ENCODE data around the gene SDC4. TPM values are rescaled to one million over a fixed set of nuclear protein-coding genes. Genes with fewer than 3 reads are reported as not detected.

The SDC4 gene
- total RNA-seq, 1 donor from 2014 or later: 67.2 TPM

- no peaks in the 10 kb centered on the region for H3K9me3 Mint-ChIP-seq
- H3K27me3 Mint-ChIP-seq: peaks cover 4% of the 10 kb centered on the region
- no peaks in the 10 kb centered on the region for H3K36me3 Mint-ChIP-seq
- no peak for TF ChIP-seq CTCF (conservative IDR thresholded peaks at IDR 0.05)
- H3K4me1 Mint-ChIP-seq (ENCODE audit: unreplicated experiment): peaks cover 4% of the 10 kb centered on the region
- DNase-seq (ENCODE audit: extremely low spot score, unreplicated experiment): no peak
- H3K27ac Mint-ChIP-seq: no peak overlapping the region
- no peak overlapping the region for H3K4me3 Mint-ChIP-seq
These were observed 30.4 kb downstream of the SDC4 start for GRCh38 chr20:45317826-45318225.

- Mint-ChIP-seq H3K27me3 (peaks cover 4% of the 10 kb centered on the region), H3K9me3 (no peaks in the 10 kb centered on the region), H3K4me1 (ENCODE audit: unreplicated experiment) (peaks cover 4% of the 10 kb centered on the region), H3K27ac (no peak overlapping the region), H3K4me3 (no peak overlapping the region), H3K36me3 (no peaks in the 10 kb centered on the region)
- DNase-seq (ENCODE audit: extremely low spot score, unreplicated experiment): no peak
- TF ChIP-seq CTCF (conservative IDR thresholded peaks at IDR 0.05): no peak
These were observed 31.8 kb downstream of the SDC4 start for GRCh38 chr20:45316150-45317080.

- H3K36me3 Mint-ChIP-seq: no peaks in the 10 kb centered on the region
- no peak for TF ChIP-seq CTCF (conservative IDR thresholded peaks at IDR 0.05)
These were observed 32.6 kb downstream of the SDC4 start for GRCh38 chr20:45315672-45316071.

GRCh38 chr20:45313943-45314342 lies 34.3 kb downstream of the SDC4 start:
- Mint-ChIP-seq H3K27me3 (peaks cover 14% of the 10 kb centered on the region), H3K36me3 (no peaks in the 10 kb centered on the region), H3K4me1 (ENCODE audit: unreplicated experiment) (no peaks in the 10 kb centered on the region), H3K9me3 (no peaks in the 10 kb centered on the region), H3K27ac (no peak overlapping the region), H3K4me3 (no peak overlapping the region)
- no peak for TF ChIP-seq CTCF (conservative IDR thresholded peaks at IDR 0.05)
- no peak for DNase-seq (ENCODE audit: extremely low spot score, unreplicated experiment)

More at GRCh38 chr20:45315672-45316071, 32.6 kb downstream of the SDC4 start:
- Mint-ChIP-seq H3K4me1 (ENCODE audit: unreplicated experiment) (peaks cover 4% of the 10 kb centered on the region), H3K27ac (no peak overlapping the region), H3K4me3 (no peak overlapping the region), H3K9me3 (no peaks in the 10 kb centered on the region), H3K27me3 (peaks cover 11% of the 10 kb centered on the region)
- no peak for DNase-seq (ENCODE audit: extremely low spot score, unreplicated experiment)

GRCh38 chr20:45313065-45313695 lies 35.0 kb downstream of the SDC4 start:
- no peak for TF ChIP-seq CTCF (conservative IDR thresholded peaks at IDR 0.05)
- no peak for DNase-seq (ENCODE audit: extremely low spot score, unreplicated experiment)
- H3K36me3 Mint-ChIP-seq: no peaks in the 10 kb centered on the region
- H3K4me1 Mint-ChIP-seq (ENCODE audit: unreplicated experiment): no peaks in the 10 kb centered on the region
- no peak overlapping the region for H3K4me3 Mint-ChIP-seq
- H3K9me3 Mint-ChIP-seq: no peaks in the 10 kb centered on the region
- peaks cover 14% of the 10 kb centered on the region for H3K27me3 Mint-ChIP-seq
- H3K27ac Mint-ChIP-seq: no peak overlapping the region
